HG03457 (cell line): ENCODE results near the gene GNGT2.

Experiments
- ATAC-seq: cut with Tn5 transposase; IDR thresholded peaks from one replicate; pipeline ENCODE4 v1.9.1; 2021; ENCODE audit warnings: moderate number of reproducible peaks; ENCODE audit not compliant: unreplicated experiment

The GNGT2 gene

DNA sequence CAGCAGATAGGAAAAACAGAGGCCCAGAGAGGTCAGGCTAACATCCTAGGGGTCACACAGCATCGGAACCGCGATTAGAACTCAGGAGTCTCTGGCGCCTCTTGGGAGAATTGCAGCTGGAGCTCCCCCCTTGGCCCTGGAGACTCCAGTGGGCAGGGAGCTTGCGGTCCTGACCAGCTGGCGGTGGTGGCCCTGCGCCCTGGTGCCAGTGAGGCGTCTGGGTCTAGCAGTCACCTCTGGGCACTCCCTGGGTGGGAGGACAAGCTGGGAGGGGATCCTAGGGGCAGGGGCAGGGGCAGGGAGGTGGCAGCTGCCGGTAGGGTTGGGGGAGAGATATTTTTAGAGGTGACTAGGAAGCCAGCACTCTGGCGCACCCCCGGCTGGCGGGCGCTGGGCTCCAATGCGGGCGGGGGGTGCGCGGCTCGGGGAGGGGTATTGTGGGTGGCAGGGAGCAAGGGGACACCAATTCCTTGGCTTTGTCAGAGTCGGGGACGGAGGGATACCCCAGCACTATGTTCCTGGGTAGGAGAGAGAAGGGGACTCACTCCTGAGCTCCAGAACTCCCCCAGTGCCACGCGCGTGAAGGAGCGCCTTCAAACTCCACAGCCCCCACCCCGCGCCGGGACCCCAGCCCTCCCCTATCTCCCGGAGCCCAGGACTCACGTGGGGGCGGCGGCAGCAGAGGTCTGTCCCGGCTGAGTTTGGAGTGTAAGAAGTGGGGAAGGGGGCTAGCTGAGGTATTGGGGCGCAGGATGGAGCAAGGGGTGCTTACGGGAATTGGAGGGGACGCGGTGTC lies 19.6 kb upstream of the GNGT2 start:
- ATAC-seq = no peak

DNA sequence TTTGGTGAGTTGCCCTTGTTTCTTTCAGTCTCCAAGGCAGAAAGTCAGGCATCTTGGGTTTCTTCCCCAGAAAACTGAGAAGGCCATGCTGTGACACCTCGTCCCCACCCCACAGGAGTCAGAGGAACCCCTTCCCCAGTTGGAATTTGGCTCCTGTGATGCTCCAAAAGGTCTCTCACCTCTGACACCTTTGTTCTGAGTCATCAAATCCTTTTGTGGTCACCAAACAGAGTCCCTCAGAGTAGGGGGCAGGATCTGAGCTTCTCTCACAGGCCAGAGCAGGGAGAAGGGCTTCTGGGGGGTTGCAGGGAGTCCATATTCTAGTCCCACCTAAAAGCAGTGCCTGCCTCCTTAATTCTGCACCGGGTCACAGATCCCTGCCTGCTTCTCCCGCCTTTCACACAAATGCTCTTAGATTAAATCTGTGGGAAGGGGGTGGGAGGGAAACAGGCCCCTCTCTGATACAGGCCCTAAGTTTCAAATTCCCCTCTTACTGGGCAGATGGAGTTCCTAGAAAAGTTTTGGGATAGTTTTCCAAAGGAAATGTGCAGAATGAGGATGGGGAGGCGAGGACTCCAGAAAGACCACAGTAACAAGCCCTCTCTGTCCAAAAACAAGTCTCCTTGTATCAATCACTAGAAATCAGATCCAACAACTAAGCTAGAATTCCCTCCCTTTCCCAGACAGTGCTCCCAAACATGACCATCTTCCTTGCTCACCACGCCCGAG lies 18.9 kb upstream of the GNGT2 start:
- ATAC-seq = no peak

DNA sequence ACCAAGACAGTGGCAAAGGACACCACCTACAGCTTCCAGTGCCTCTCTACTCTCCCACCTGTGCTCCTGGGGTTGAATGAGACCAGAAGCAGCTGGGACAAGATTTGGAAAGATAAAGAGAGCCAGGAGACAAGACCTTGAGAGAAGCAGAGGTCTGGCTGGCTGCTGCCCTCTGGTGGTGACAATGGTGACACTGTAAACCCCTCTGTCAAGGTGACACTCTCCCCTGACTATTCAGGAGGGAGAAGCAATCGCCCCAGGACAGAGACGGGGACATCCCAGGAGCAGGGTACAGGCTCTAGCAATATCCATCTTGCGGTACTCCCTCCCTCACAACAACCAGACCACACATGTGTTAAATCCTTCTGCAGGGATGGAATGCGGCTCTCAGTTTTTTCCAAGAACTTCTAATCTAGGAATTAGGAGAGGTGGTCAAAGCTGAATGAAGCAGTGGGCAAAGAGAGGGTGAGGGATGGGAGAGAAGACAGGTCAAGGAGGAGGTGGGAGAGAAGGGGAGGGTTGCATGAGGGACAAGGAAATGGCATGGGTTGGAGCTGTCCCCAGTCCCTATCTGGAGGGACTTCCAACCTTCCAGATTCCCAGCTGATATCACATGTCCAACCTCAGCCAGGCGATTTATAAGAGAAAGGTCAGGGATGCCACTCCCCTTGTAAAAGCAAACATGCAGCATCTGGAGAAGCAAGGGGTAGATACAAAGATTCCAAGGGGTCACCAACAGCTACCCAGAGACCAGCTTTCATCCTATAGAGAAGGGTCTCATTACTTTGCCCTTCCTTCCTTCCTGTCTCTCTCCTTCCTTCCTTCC lies 17.3 kb upstream of the GNGT2 start:
- ATAC-seq = no peak

DNA sequence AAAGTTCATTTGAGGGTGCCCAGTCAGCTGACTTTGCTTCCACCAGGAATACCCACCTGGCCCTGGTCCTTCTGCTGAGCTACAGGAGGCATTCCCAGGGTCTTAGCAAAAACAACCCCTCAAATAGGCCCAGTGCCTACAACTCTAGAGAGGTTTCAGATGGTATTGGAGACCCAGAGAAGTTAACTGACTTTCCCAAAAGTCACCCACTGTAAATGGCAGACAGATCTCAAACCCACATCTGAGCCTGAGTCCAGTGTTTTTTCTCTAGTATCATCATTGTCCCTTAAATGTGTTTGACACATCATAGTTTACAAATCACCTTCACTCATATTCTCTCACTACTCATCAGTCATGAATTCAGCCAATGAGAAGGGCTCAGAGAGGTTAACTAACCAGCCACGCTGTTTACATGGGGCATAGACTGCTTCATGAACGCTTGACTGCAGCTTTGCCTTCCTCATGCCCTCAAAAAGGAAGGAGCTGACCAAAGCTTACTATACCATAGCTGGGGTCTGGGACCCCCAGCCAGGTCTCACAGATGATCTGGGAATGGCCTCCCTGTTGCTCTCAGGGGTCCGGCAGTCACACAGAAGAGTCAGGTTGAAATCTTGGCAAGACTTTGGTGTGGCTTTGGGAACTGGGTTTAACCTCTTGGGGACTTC lies 16.5 kb upstream of the GNGT2 start:
- no peak for ATAC-seq

DNA sequence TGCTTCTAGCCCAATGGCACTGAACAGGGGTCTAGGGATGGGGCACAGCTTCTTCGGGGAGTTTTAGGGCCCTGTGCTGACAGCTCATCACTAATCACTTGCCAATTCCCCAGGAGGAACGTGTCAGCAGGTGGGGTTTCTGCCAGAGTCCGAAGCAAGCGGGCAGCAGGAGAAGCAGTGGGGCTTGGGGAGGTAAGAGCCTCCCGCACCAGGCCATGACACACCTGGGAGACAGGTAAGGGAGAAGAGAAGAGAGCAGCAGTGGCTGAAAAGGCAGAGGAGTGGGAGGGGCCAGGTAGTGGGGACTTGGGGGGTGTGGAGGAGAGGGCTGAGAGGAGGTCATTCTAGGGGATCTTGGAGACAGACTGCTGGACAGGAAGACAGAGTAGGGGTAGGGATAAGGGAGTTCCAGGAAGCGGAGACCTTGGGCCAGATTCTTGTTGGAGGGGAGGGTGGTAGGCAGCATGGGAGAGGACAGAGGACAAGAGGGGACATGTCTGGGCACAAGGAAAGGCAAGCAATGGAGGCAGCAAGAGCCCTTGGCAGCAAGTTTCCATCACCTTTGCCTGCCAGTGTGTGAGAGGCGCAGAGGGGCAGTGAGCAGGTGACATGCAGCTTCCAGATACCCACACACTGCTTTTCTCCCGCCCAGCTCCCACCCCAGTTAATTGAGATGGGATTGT lies 15.3 kb upstream of the GNGT2 start:
- ATAC-seq = no peak

DNA sequence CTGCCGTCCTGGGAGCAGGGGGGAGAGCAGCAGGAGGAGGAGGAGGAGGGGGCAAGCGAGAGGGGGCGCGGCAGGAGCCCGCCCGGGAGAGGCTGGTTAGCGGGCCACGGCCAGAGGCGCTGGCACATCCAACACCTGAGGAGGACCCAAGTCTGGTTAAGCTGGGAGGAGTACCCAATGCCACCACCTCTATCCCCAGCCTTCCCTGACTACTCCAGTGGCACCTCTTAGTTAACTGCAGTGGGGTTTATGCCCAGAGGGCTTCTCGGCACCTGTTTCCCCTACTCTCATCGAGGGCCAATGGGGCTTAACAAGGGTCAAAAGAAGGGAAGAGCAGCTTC lies 14.6 kb upstream of the GNGT2 start:
- no peak for ATAC-seq

DNA sequence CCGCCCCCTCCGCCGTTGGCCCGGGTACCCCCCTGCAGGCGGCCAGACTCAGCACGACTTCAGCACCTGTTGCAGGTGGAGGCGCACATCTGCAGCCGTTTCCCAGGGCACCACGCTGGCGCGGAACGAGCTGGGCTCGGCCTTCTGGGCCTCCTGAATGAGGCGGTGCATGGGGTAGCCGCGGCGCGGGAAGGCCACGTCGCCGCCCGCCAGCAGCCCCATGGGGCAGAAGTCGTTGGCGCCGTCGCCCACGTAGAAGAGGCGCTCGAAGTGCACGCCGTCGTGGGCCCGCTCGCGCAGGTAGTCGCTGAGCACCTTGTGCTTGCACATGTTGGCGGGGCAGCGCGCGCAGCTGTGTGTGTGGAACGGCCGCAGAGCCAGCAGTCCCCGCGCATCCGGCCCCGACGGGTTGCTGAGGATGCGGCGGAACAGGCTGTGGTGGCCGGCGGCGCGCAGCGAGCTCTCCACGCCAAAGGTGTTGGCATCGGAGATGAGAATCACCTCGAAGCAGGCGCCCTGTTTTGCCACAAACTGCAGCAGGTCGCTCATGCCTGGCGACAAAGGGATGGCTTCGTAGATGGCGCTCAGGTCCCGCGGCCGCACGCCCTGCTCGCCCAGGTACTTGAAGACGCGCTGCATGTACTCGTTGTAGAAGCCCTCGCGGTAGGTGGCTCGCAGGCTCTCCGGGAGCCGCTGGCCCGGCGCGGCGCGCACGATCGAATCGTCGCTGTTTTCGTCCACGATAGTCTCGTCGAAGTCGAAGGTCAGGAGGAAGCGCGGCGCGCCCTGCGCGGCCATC lies 14.0 kb upstream of the GNGT2 start:
- no peak for ATAC-seq

DNA sequence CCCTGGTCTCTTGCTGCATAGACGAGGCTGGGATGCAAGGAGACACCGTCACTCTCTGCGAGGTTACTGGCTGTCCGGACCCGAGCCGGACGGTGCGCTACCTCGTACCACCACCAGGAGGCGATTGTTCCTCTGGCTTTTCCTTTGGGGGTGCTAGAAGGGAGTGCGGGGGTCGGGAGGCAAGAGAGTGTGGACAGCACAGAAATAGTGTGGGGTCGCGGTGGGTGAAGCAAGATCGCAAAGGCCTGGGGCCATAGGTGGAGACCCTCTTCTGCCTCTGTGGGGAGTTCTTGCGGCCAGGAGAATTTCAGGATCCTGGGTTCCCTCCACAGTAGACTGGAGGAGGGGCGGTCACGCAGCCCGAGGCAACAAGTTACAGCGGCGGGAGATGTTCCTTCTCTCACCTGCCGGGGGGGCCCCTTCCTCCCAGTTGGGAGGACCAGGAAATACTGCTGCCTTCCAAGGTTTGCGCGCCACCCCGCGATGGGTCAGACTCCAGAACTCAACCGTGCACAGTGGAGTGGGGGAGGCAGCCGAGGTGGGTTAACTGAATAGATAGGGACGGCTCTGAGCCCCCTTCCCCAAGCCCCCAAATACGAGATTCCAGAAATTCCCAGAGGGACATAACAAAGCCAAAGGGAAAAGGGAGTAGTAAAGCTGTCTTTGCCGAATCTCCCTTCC lies 13.3 kb upstream of the GNGT2 start:
- ATAC-seq = no peak

DNA sequence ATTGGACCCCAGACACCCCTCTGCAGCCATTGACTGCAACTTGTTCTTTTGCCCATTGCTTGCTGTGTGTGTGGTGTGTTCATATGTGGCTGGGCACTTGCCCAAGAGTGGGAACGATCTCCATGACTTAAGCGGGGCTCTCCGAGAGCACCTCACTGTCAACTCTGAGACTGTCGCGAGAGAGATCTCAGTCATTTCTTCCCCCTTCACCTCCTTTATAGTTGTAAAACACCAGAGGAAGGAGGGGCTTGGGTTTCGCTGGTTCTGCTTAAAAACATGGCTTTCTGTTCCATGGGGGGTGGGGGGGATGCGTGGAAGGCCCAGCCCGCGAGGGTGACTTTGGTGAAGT lies 12.8 kb upstream of the GNGT2 start:
- ATAC-seq = no peak

DNA sequence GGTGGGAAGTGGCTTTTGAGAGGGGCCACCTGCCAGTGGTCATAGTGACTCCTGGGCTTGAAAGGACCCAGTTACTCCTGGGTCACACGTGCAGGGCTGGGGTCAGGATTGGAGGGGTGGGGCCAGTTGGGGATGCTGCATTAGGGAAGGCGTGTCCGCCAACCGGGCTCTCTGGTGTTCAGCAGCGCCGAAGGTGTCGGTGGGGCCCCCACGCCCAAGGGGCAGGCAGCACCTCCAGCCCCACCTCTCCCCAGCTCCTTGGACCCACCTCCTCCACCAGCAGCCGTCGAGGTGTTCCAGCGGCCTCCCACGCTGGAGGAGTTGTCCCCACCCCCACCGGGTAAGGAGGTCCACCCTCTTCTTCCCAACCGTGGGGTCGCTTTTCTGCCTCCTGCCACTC lies 9.6 kb upstream of the GNGT2 start:
- no peak for ATAC-seq

DNA sequence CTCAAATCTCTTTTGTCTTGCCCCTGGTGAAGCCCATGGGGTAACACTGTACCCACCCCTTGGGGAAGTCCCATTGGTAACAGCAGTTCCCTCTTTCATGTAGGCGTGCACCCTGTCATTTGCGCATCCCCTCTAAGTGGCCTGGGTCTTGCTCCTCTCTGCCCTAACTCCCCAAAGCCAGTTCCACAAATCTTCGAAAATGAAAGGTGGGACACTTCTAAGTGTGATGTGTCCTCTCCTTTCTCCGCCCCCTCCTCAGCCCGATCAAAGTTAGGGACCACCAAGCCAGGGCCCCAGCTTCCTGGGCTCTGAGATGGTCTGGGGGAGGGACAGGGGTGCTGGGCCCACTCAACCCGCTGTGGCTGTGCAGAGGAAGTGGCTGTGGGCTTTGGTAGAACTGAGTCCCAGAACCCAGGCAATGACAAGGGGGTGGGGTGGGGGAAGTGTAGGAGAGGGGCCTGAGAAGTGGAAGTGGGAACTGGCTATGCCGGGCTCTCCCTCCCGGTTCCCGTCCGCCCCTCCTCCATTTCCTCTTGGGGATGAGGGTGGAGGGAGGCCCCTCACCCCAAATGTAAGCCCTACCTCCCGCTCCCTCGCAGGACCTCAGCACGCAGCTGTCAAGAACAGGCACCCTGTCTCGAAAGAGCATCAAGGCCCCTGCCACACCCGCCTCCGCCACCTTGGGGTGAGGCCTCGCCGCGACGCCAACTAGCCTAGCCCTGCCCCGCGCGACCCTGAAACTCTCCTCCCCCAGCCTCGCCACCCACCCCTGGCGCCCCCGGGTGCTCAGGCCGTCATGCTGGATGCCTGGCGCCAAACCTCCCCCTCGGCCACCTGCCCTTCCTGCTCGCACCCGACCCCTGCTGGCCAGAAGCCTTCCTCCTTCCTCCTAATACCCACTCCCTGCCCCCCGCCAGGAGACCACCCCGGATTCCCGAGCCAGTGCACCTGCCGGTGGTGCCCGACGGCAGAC lies 8.9 kb upstream of the GNGT2 start:
- ATAC-seq = no peak

DNA sequence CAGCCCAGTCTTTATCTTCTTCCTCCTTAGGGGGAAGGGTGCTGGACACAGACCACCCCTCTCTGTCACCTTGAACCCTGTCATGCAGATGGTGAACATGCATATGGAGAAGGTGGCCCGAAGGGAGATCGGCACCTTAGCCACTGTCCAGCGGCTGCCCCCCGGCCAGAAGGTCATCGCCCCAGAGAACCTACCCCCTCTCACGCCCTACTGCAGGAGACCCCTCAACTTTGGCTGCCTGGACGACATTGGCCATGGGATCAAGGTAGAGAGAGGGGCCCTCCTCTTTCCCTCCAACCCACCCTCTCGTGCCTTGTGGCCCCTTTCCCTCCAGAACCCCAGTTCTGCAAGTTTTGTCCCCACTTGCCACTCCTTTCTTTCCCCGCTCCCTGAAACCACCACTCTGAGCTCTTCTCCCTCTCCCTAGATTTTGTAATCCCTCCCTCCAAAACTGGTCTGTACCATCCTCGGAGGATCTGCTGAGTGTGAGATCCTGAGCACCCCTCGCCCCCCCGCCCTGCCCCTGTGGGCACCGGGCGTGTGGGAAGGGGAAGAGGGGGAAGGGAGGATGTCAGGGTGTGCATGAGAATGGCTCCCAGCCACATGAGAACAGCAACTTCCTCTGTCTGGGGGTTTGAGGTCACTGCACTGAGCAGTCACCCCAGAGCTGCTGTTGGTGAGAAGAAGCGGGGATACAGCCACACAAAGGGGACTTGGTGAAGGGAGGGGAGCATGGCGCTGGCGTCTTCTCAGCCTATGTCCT lies 7.5 kb upstream of the GNGT2 start:
- ATAC-seq = no peak

DNA sequence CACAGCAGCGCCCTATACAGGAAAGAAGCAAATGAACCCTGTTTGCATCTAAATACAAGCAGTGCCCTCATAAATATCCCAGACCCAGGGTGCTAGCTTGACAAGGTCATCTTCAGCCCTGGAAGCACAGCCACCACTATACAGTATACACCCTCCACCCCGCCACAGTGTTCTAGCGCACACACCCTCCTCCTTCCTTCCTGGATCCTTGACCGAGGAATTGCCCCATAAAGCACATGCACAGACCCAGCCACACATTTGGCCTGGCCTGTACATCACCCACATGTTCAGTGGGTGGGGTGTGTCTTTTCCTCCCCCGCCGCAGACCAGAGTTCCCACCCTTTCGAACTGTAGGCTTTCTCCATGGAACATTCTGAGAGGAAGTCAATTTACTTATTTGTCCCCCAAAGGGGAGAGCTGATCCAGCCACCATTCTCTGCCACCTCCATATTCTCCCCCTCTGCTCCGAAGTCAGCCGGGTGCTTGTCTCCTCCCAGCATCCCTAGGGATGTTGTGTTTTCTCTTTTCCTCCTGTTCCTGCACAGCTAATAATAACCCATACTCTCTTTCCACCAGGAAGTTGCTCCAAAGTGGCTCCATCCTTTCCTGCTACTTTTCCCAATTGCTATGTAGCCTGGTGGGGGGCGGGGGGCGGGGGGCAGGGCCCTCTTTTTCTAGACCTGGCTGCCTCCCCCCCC lies 6.7 kb upstream of the GNGT2 start:
- ATAC-seq = no peak

DNA sequence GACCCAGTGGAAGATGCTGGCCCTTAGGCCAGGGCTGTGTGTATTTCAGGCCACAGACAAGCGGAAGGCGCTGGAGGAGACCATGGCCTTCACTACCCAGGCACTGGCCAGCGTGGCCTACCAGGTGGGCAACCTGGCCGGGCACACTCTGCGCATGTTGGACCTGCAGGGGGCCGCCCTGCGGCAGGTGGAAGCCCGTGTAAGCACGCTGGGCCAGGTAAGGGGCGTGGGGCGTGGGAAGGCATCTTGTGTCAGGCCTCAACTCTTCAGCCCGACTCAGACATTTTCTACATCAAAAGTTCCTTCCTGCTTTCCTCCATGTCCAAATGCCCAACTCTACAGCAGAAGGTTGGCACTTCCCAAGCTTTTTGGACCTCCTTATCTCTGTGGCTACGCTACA lies 6.1 kb upstream of the GNGT2 start:
- no peak for ATAC-seq

DNA sequence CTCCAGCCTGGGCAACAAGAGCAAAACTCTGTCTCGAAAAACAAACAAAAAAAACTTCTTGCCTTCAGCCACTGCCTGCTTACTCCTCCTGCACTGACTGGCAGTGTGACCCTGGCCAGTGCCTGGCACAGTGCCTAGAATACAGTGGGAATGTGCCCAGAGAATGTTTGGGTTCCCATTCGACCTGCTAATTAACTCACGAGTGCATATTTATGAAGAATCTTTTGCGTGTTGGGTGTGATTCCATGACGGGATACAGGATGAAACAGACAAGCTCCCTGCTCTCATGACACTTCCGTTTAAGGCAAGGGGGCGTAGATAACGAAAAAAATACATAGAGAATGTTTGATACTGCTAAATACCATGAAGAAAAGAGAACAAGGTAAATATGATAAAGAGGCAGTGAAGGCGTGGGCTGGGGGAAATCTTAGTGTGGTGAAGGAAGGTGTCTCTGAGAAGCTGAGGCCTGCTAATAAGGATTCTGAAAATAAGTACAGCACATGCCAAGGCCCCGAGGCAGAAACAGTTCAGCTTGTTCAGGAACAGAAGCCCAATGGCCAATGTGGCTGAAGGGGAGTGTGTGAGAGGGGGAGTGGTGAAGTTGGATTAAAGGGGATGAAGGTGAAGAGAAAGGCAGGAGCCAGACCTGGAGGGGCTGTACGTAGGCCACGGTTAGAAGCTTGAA lies 4.4 kb upstream of the GNGT2 start:
- ATAC-seq = no peak

DNA sequence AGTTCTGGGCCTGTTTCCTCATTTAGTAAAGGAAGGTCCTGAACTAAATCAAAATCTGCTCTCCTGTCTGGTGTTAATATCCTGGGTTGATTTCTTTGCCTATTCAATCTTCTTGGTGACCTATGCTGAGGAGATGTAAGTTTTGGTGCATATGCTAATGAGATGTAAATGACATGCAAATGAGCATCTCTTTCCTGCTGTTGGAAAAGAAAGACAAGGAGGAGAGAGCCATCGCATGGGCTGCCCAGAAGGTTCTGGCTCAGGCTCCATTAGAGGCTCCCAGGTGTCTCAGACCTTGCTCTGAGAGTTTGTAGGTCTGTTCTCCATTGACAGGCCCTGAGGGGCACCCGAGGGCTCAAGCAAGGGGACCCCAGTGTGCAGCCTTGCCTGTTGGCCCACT lies 3.5 kb upstream of the GNGT2 start:
- no peak for ATAC-seq
